Hematopoietic multipotent progenitor cell treated with erythropoietin and hydrocortisone succinate and interleukin-3 and kit ligand, for 15 days (in vitro differentiated cells): ENCODE measurements around the gene PPIF.

Source experiments
- DNase-seq: peaks from one replicate; pipeline ENCODE4 v3.0.0-alpha.2; 2015; ENCODE audit warnings: low spot score

Gene PPIF

GRCh38 chr10:79313911-79314439 is 33.3 kb upstream of the PPIF start:
- DNase-seq, result no peak

GRCh38 chr10:79314761-79315601 is 32.3 kb upstream of the PPIF start:
- no peak for DNase-seq

GRCh38 chr10:79315602-79315920 is 31.7 kb upstream of the PPIF start:
- DNase-seq, result no peak

DNA sequence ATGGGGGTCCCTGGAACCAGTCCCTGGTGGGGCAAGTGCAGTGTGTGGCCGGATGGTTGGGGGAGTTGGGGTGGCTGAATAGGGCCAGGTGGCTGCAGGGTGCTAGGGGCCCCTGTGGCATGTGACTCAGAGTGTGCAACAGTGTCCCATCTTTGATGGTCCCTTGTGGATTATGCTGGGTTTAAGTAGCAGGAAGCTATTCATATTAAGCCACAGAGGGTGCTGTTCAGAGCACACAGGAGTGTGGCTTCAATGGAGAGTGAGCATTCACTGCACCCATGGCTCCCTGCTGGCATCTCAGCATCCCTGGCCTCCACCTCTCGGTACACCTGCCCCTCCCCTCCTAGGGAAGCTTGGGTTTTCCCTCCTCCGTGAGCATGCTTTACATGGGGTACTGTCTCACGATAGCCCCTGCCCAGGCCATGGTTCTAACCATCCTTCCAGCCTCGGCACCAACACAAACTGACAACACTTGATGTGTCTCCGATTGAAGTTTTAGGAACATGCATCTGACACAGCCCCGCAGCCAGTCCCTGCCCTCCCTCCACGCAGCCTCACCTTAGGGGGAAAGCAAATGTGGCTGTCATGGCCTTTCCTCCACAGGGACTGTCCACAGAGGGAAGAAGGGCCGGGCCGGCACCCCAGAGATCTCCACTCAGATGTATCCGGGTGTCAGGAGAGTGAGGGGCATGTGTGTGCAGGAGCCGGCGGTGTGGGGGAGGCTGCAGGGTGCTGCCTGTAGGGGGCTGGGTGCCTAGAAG is 30.4 kb upstream of the PPIF start:
- no peak for DNase-seq

GRCh38 chr10:79318369-79318768 is 28.9 kb upstream of the PPIF start:
- DNase-seq, result no peak

DNA sequence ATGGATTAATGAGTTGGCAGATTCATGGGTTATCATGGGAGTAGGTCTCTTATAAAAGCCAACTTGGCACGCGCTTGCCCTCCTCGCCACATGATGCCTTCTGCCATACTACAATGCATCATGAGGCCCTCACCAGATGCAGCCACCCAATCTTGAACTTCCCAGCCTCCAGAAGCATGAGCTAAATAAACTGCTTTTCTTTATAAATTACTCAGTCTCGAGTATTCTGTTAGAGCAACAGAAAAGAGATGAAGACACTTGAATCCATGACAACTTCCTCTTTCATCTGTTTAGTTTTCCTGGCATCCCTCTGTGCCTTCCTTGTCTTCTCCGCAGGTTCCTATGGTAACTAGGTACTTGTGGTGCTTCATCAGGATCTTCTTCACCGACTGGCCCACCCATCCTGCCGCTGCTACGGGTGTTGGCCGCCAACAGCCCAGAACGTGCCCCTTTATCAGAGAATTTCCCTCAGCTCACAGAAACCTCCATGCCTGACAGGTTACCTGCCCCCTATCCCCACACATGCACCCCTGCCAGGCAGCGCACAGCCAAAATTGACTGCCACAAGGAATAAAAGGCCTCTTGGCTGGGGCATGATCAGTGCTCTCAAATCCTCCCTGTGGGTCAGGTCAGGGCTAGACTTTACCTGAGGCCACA is 28.0 kb upstream of the PPIF start:
- DNase-seq, result no peak

DNA sequence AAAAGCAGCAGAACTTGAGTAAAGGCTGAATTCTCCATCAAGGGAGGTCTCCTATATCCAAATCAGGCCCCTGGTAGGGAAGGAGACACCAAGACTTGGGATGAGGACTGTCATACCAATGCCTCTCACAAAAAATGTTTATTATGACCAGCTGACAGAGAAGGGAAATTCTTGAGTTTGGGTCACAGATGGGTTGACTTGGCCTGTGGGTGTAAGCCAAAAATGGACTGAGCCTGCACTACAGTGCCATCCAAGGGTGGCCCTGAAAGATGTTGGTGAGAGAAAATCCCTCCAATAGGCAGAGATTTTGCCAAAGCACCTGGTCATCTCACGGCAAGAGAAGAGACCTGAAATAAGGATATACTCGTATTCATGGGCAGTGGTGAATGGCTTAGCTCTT is 27.0 kb upstream of the PPIF start:
- no peak for DNase-seq

- no peak for DNase-seq
Measured at GRCh38 chr10:79320820-79321493, 26.3 kb upstream of the PPIF start.

GRCh38 chr10:79321494-79321882 is 25.8 kb upstream of the PPIF start:
- no peak for DNase-seq

DNA sequence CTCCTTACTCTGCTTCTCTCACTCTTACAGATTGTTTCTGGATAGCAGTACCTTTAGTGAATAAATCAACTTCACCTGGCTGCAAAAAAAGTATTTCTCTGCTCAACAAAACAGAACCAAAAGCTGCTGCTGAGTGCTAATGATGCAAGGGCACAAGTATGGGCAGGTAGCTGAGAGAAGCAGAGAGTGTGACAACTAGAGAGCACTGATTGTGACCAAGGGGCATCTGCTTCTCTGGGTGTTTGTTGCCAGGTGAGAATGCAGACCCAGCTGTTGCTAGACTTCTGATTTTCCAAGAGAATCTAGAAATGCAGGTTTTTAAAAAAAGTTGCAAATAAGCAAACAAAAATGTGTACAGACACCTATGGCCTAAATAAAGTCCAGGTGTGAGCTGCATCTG is 25.3 kb upstream of the PPIF start:
- no peak for DNase-seq

DNA sequence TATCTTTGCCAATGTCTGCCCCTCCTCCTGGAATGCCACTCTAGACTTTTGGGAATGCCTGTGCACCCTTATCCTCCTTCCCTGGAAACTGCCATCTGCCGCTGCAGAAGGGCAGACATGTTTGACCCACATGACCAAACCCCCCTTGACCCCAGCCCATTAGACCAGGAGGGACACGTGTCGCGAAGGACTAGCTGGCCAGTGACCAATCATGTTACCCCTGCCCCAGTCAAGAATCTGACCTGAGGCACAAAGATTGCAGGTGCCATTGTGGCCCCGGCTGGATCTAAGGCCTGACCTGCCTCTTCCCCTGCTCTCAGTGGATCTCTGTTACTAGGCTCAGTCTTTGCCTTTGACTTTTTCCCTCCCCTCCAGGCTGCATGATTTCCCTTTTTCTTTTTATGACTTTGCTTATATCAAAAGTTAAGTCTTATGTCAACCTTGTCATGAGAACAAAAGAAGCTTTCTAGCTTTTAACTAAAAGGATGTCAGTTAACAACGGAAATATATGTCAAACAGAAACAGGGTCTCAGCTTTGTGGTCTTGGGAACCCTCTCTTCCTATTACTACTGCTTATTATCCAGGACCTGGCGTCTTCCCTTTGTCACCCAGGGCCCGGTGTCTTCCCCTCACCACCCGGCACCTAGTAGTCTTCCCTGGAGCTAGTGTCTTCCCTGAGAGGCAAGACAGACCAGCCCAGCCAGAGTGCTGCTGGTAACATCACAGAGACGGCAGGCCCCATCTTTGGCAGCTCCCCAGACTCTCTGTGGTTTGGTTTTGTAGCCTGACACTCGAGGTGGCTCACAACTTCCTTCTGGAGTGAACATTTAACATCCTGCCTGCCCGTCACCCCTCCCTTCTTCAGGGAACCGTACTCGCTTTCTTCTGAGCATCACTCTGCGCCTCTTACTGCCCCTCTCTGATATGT is 24.4 kb upstream of the PPIF start:
- no peak for DNase-seq

DNA sequence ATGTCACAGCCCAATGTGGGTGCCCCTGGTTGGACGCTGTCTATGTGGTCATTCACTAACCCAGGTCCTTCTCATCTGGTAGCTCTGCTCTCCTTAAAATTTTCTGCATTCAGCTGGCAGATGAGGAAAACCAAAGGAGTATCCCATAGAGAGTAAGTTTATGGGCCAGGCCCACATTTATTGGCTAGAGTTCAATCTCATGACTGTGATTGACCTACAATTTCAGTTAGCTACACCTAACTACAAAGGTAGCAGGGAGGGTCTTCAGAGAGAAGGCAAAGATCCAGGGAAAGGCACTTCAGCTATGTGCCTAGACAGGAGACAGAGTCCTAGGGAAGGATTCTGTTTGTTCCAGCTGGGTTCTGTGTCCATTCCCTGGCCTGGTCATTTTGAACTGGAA is 23.7 kb upstream of the PPIF start:
- DNase-seq, result no peak

DNA sequence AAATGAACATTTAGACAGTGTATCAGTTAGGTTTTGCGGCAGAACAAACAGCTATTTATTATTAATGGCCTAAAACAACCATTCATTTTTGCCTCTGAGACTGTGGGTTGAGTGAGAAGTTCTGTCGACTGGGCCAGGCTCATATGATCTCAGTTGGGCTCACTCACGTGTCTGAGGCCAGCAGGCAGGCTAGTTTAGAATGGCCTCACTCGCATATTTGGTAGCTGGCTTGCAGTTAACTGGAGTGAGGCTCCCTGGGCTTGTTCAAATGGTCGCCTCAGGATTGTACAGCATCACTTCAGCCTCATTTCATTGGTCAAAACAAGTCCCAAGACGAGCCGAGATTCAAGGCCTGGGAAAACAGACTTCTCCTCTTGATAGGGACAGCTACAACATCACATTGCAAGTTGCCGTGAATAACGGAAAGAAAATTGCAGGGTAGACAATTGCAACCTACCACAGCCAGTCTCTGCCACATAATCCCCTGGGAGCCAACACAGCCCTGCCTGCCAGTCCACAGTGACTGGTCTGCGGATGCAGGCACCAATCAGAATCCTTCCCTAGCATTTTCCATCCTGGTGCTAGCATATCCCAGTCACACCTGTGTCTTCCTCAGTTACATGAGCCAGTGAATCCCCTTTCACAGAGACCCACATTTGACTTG is 23.1 kb upstream of the PPIF start:
- no peak for DNase-seq

GRCh38 chr10:79326361-79327089 is 20.7 kb upstream of the PPIF start:
- no peak for DNase-seq

DNA sequence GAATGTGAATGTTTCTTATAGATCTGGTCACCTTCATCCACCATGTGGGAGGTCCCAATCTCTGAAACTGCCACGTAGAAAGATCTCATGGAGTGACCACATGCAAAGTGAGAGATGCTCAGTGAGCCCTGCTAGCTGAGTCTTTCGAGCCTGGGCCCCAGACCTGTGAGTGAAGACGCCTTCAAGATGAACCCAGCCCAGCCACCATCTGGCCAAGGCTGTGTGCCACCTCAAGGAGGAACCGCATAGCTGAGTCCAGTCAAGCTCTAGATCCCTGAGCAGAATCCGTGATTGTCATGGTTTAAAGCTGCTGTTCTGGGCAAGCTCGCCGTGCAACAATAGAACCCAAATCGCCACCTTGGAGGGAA is 20.2 kb upstream of the PPIF start:
- DNase-seq, result no peak

GRCh38 chr10:79328147-79328701 is 19.0 kb upstream of the PPIF start:
- DNase-seq, result no peak

GRCh38 chr10:79328737-79329504 is 18.3 kb upstream of the PPIF start:
- DNase-seq, result no peak

- no peak for DNase-seq
Measured at GRCh38 chr10:79329529-79329928, 17.7 kb upstream of the PPIF start.

- DNase-seq, result no peak
Measured at GRCh38 chr10:79331226-79331625, 16.0 kb upstream of the PPIF start.
